Loucy (cell line): ENCODE measurements around the gene C1orf56.

Experiments
- CTCF ChIP-seq: fragments of 200-600 bp; sonication (generic); conservative IDR thresholded peaks from 2 replicates; pipeline ENCODE4 v1.5.1; 2014; ENCODE audit warnings: mild to moderate bottlenecking, antibody characterized with exemption, low read length
- EZH2phosphoT487 ChIP-seq: fragments of 200-600 bp; IDR thresholded peaks from 2 replicates; pipeline ENCODE4 v1.6.1; 2018; ENCODE audit warnings: antibody characterized with exemption, mild to moderate bottlenecking, moderate library complexity, borderline replicate concordance

GRCh38 chr1:151008244-151009205, 39.0 kb upstream of the C1orf56 start, which contains the start of gene PRUNE1:
- TF ChIP-seq CTCF = no peak
- TF ChIP-seq EZH2phosphoT487 = no peak
